BLaER1 treated with 17β-estradiol and CSF1 and Interleukin-3, amounts not matched to agents 10 nM and 100 nM (cell line): Measurements from ENCODE around the gene ZNF48.

Experiments used
- H3K27ac ChIP-seq, 11 experiments: shearing (Covaris generic); formaldehyde crosslinking; 2 replicates each; pipeline ENCODE4 v1.8.1; 2022
- H3K27me3 ChIP-seq, 11 experiments: shearing (Covaris generic); formaldehyde crosslinking; 2 replicates each; pipeline ENCODE4 v1.8.1; 2022
- H3K36me3 ChIP-seq, 11 experiments: shearing (Covaris generic); formaldehyde crosslinking; 2 replicates each; pipeline ENCODE4 v1.8.1; 2022
- H3K4me1 ChIP-seq, 10 experiments: shearing (Covaris generic); formaldehyde crosslinking; 2 replicates each; pipeline ENCODE4 v1.8.1; 2022
- H3K4me2 ChIP-seq, 11 experiments: shearing (Covaris generic); formaldehyde crosslinking; 2 replicates each; pipeline ENCODE4 v1.8.1; 2022
- H3K4me3 ChIP-seq, 10 experiments: shearing (Covaris generic); formaldehyde crosslinking; 2 replicates each; pipeline ENCODE4 v1.8.1; 2022
- H3K9ac ChIP-seq, 11 experiments: shearing (Covaris generic); formaldehyde crosslinking; 2 replicates each; pipeline ENCODE4 v1.8.1; 2022
- H3K9me3 ChIP-seq, 11 experiments: shearing (Covaris generic); formaldehyde crosslinking; replicated peaks in 1 of 11; 2 replicates each; pipeline ENCODE4 v1.8.1; 2022
- H4K20me1 ChIP-seq, 11 experiments: shearing (Covaris generic); formaldehyde crosslinking; 2 replicates each; pipeline ENCODE4 v1.8.1; 2022
- Cebpa-rat ChIP-seq, 11 experiments: shearing (Covaris generic); IDR thresholded peaks; 2 replicates each; pipeline ENCODE4 v1.8.1; 2022

Gene ZNF48

GRCh38 chr16:30356401-30357084 lies 38.7 kb upstream of the ZNF48 start:
- H3K9me3 ChIP-seq, result no peaks in the 10 kb centered on the region
- peaks cover 74 to 80% (median 77%) of the 10 kb centered on the region in 11 experiments for H3K36me3 ChIP-seq
- no peak for TF ChIP-seq Cebpa-rat (IDR thresholded peaks at IDR 0.05)
- H3K27me3 ChIP-seq, result no peaks in the 10 kb centered on the region
- peaks cover 10 to 76% (median 41%) of the 10 kb centered on the region in 11 experiments; a peak in 19 of 22 replicates for H4K20me1 ChIP-seq
- H3K27ac ChIP-seq, result peak overlapping the region in 8 of 11 experiments; percentile 89 to 93 (median 90); a peak in 14 of 22 replicates
- H3K4me3 ChIP-seq, result peak overlapping the region; percentile 78 to 100 (median 98); a peak in 19 of 20 replicates
- H3K9ac ChIP-seq, result peak overlapping the region; percentile 87 to 96 (median 93); a peak in 20 of 22 replicates
- H3K4me1 ChIP-seq, result peaks cover 31 to 54% (median 40%) of the 10 kb centered on the region in 10 experiments
- H3K4me2 ChIP-seq, result peak overlapping the region; percentile 88 to 98 (median 95)

GRCh38 chr16:30357085-30357714 lies 38.0 kb upstream of the ZNF48 start:
- no peak for TF ChIP-seq Cebpa-rat (IDR thresholded peaks at IDR 0.05)
- peaks cover 31 to 47% (median 39%) of the 10 kb centered on the region in 10 experiments for H3K4me1 ChIP-seq
- H3K4me2 ChIP-seq, result peak overlapping the region; percentile 7 to 98 (median 95); a peak in 17 of 22 replicates
- H3K27me3 ChIP-seq, result no peaks in the 10 kb centered on the region
- H3K9ac ChIP-seq, result peak overlapping the region; percentile 18 to 96 (median 87); a peak in 14 of 22 replicates
- H3K36me3 ChIP-seq, result peaks cover 72 to 80% (median 77%) of the 10 kb centered on the region in 11 experiments
- peak overlapping the region in 7 of 11 experiments; percentile 6 to 90 (median 38); a peak in 6 of 22 replicates for H3K27ac ChIP-seq
- H4K20me1 ChIP-seq, result peaks cover 10 to 74% (median 39%) of the 10 kb centered on the region in 11 experiments; a peak in 18 of 22 replicates
- H3K9me3 ChIP-seq, result no peaks in the 10 kb centered on the region
- H3K4me3 ChIP-seq, result 0 out of 20 replicates have a peak overlapping the region, but pooled peaks of 2 of the 10 experiments have one; percentile 99 to 100

GRCh38 chr16:30357715-30358576 lies 37.3 kb upstream of the ZNF48 start:
- no peak for TF ChIP-seq Cebpa-rat (IDR thresholded peaks at IDR 0.05)
- Histone ChIP-seq H3K9me3 (no peaks in the 10 kb centered on the region), H3K9ac (peak overlapping the region; percentile 18 to 96 (median 42); a peak in 14 of 22 replicates), H3K27ac (peak overlapping the region in 7 of 11 experiments; percentile 6 to 41 (median 36); a peak in 6 of 22 replicates), H3K36me3 (peaks cover 72 to 80% (median 77%) of the 10 kb centered on the region in 11 experiments), H3K4me1 (peaks cover 31 to 43% (median 37%) of the 10 kb centered on the region in 10 experiments), H3K27me3 (no peaks in the 10 kb centered on the region), H4K20me1 (peaks cover 10 to 74% (median 41%) of the 10 kb centered on the region in 11 experiments; a peak in 18 of 22 replicates), H3K4me2 (peak overlapping the region in 8 of 11 experiments; percentile 7 to 98 (median 96); a peak in 10 of 22 replicates), H3K4me3 (no peak overlapping the region)

- Histone ChIP-seq H3K27me3 (no peaks in the 10 kb centered on the region), H3K9ac (peak overlapping the region in 6 of 11 experiments; percentile 11 to 91 (median 34); a peak in 4 of 22 replicates), H3K4me3 (no peak overlapping the region), H4K20me1 (peaks cover 7 to 75% (median 41%) of the 10 kb centered on the region in 11 experiments; a peak in 18 of 22 replicates), H3K4me2 (no peak overlapping the region), H3K27ac (no peak overlapping the region), H3K4me1 (peaks cover 28 to 37% (median 33%) of the 10 kb centered on the region in 10 experiments), H3K9me3 (no peaks in the 10 kb centered on the region), H3K36me3 (peaks cover 72 to 80% (median 76%) of the 10 kb centered on the region in 11 experiments)
- no peak for TF ChIP-seq Cebpa-rat (IDR thresholded peaks at IDR 0.05)
Observed at GRCh38 chr16:30358577-30358936, 36.7 kb upstream of the ZNF48 start.

- Histone ChIP-seq H3K4me3 (no peak overlapping the region), H3K4me2 (no peak overlapping the region), H3K27me3 (no peaks in the 10 kb centered on the region), H3K36me3 (peaks cover 74 to 82% (median 78%) of the 10 kb centered on the region in 11 experiments), H3K9me3 (no peaks in the 10 kb centered on the region), H3K9ac (peak overlapping the region in 8 of 11 experiments; percentile 15 to 91 (median 29); a peak in 7 of 22 replicates), H3K4me1 (peaks cover 22 to 31% (median 26%) of the 10 kb centered on the region in 10 experiments), H4K20me1 (peaks cover 1 to 76% (median 40%) of the 10 kb centered on the region in 11 experiments; a peak in 18 of 22 replicates), H3K27ac (0 out of 22 replicates have a peak overlapping the region, but pooled peaks of 1 of the 11 experiments have one; percentile 13)
- no peak for TF ChIP-seq Cebpa-rat (IDR thresholded peaks at IDR 0.05)
Observed at GRCh38 chr16:30358990-30359870, 36.0 kb upstream of the ZNF48 start.

GRCh38 chr16:30359871-30360170 lies 35.4 kb upstream of the ZNF48 start:
- no peak for TF ChIP-seq Cebpa-rat (IDR thresholded peaks at IDR 0.05)
- Histone ChIP-seq H3K27ac (peak overlapping the region in 1 of 11 experiments; percentile 13; a peak in 1 of 22 replicates), H3K4me1 (peaks cover 22 to 33% (median 27%) of the 10 kb centered on the region in 10 experiments), H3K4me2 (no peak overlapping the region), H3K36me3 (peaks cover 80 to 87% (median 84%) of the 10 kb centered on the region in 11 experiments), H3K4me3 (no peak overlapping the region), H4K20me1 (peaks cover 4 to 81% (median 42%) of the 10 kb centered on the region in 11 experiments; a peak in 20 of 22 replicates), H3K9ac (peak overlapping the region in 7 of 11 experiments; percentile 15 to 44 (median 32); a peak in 9 of 22 replicates), H3K9me3 (no peaks in the 10 kb centered on the region), H3K27me3 (no peaks in the 10 kb centered on the region)

GRCh38 chr16:30361180-30361579 lies 34.0 kb upstream of the ZNF48 start:
- H3K4me1 ChIP-seq, result peaks cover 16 to 38% (median 29%) of the 10 kb centered on the region in 10 experiments
- no peaks in the 10 kb centered on the region for H3K27me3 ChIP-seq
- no peak overlapping the region for H3K4me3 ChIP-seq
- TF ChIP-seq Cebpa-rat (IDR thresholded peaks at IDR 0.05), result no peak
- peaks cover 8 to 95% (median 56%) of the 10 kb centered on the region in 11 experiments; a peak in 21 of 22 replicates for H4K20me1 ChIP-seq
- no peak overlapping the region for H3K27ac ChIP-seq
- 0 out of 22 replicates have a peak overlapping the region, but pooled peaks of 1 of the 11 experiments have one; percentile 18 for H3K9ac ChIP-seq
- no peak overlapping the region for H3K4me2 ChIP-seq
- no peaks in the 10 kb centered on the region for H3K9me3 ChIP-seq
- H3K36me3 ChIP-seq, result peaks cover 93 to 100% (median 98%) of the 10 kb centered on the region in 11 experiments
